Left kidney (tissue), 8 donors: ENCODE measurements around the gene OR4K2. TPM values are rescaled to one million over a fixed set of nuclear protein-coding genes. Genes with fewer than 3 reads are reported as not detected.
"Not testable (repeated sequence)": the region's sequence is repeated elsewhere in the genome, so short reads cannot be mapped to it uniquely, and the experiment has no call there.

ENCODE experiments used
- DNase-seq: peaks from one replicate; pipeline ENCODE4 v3.0.0-alpha.2; 2013
- long read RNA-seq, 8 donors: transcript quantifications; one replicate each; lab custom pipeline, GENCODE V29; 2026
- polyA plus RNA-seq: library from polyadenylated mRNA; unstranded; fragments of 120-200 nt; gene quantifications from one replicate; pipeline ENCODE4 v1.2.1, GENCODE V29; 2013; ENCODE audit not compliant: insufficient read length

OR4K2 gene
- not detected for polyA plus RNA-seq
- long read RNA-seq, donor 1, partial matches to known transcripts, result 0 of 1 reads
- long read RNA-seq, donor 1, other reads (novel, unspliced or antisense), result 0 of 1 reads
- long read RNA-seq, donor 2, result 0 reads
- long read RNA-seq, donor 3, result 0 reads
- long read RNA-seq, donor 4, result 0 reads
- long read RNA-seq, donor 5, result 0 reads
- long read RNA-seq, donor 6, result 0 reads
- long read RNA-seq, donor 7, result 0 reads
- long read RNA-seq, donor 8, result 0 reads

- no peak for DNase-seq
Observed at GRCh38 chr14:19874842-19875241, at the start of gene OR4K2. TSS of gene OR4K2 (plus strand) at chr14:19875142. CDS start at chr14:19876268, 1,126 bp downstream.

GRCh38 chr14:19827626-19828244, 47.2 kb upstream of the OR4K2 start:
- DNase-seq, result not testable (repeated sequence)

- no peak for DNase-seq
Observed at GRCh38 chr14:19828314-19828713, 46.6 kb upstream of the OR4K2 start.

GRCh38 chr14:19834203-19834848, 40.6 kb upstream of the OR4K2 start:
- not testable (repeated sequence) for DNase-seq

GRCh38 chr14:19838433-19838832, 36.5 kb upstream of the OR4K2 start:
- DNase-seq, result no peak

GRCh38 chr14:19851365-19851764, 23.6 kb upstream of the OR4K2 start:
- DNase-seq, result no peak

- not testable (repeated sequence) for DNase-seq
Observed at GRCh38 chr14:19866061-19866669, 8.8 kb upstream of the OR4K2 start.

- DNase-seq, result no peak
Observed at GRCh38 chr14:19873178-19873577, 1.8 kb upstream of the OR4K2 start.

GRCh38 chr14:19878029-19878642, 3.2 kb downstream of the OR4K2 start:
- DNase-seq, result no peak

- DNase-seq, result no peak
Observed at GRCh38 chr14:19895282-19895681, 20.3 kb downstream of the OR4K2 start.

GRCh38 chr14:19900999-19901398, 26.1 kb downstream of the OR4K2 start:
- no peak for DNase-seq

GRCh38 chr14:19902409-19902808, 27.5 kb downstream of the OR4K2 start:
- no peak for DNase-seq

- DNase-seq, result no peak
Observed at GRCh38 chr14:19906665-19907064, 31.7 kb downstream of the OR4K2 start.

- no peak for DNase-seq
Observed at GRCh38 chr14:19911114-19911513, 36.2 kb downstream of the OR4K2 start.

GRCh38 chr14:19917243-19917642, 42.3 kb downstream of the OR4K2 start:
- no peak for DNase-seq

GRCh38 chr14:19917955-19918518, 43.1 kb downstream of the OR4K2 start:
- DNase-seq, result no peak

GRCh38 chr14:19918553-19919264, 43.8 kb downstream of the OR4K2 start:
- DNase-seq, result no peak

- no peak for DNase-seq
Observed at GRCh38 chr14:19920021-19920657, 45.2 kb downstream of the OR4K2 start, which contains the start of gene OR4K5. TSS of gene OR4K5 (plus strand) at chr14:19920607. CDS start at chr14:19920607, 0 bp downstream.

- DNase-seq, result no peak
Observed at GRCh38 chr14:19930617-19931016, 55.7 kb downstream of the OR4K2 start, which contains the start of gene OR4K1. TSS of gene OR4K1 (plus strand) at chr14:19930917. CDS start at chr14:19935667, 4,750 bp downstream.
